Kidney capillary endothelial cell (primary cell): ENCODE results near the gene ATP1B1.

Source experiments
- DNase-seq: peaks from one replicate; pipeline ENCODE4 v3.0.0-alpha.2; 2018; ENCODE audit warnings: low spot score

Gene ATP1B1

DNA sequence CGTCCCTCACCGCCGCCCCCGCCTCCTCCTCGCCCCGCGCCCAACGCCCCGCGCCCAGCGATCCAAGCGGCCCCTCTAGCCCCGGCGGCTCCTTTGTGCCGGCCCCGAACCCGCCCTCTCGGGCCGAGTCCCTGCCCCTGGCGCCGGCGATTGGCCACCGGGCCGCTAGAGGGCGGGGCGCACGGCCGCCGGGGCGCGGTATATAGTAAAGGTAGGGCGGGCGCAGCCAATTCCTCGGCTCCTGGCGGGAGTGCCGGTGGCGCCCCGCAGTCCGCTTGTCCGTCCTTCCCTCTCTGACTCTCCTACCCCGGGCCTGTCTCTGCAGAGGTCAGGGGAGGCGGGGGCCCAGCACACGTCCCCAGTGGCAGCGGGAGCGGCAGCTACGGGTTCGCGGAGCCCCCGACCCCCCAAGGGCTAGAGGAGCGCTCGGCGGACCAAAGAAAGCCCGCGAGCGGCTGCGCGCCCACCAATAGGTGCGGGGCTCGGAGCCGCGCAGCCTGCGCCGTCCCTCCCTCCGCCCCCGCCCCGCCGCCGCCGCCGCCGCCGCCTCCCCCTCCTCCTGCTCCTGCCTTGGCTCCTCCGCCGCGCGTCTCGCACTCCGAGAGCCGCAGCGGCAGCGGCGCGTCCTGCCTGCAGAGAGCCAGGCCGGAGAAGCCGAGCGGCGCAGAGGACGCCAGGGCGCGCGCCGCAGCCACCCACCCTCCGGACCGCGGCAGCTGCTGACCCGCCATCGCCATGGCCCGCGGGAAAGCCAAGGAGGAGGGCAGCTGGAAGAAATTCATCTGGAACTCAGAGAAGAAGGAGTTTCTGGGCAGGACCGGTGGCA is at the start of gene ATP1B1:
ATP1B1 (plus strand) TSS at position 596 of the 826 bp plus-strand sequence; CDS start at position 736, 140 bp downstream.
- peak; percentile 74 for DNase-seq

GRCh38 chr1:169059421-169059820 is 47.1 kb upstream of the ATP1B1 start:
- no peak for DNase-seq

GRCh38 chr1:169060043-169060722 is 46.3 kb upstream of the ATP1B1 start:
- DNase-seq, result no peak

- peak; percentile 3 for DNase-seq
Measured at GRCh38 chr1:169060919-169061639, 45.4 kb upstream of the ATP1B1 start.

DNA sequence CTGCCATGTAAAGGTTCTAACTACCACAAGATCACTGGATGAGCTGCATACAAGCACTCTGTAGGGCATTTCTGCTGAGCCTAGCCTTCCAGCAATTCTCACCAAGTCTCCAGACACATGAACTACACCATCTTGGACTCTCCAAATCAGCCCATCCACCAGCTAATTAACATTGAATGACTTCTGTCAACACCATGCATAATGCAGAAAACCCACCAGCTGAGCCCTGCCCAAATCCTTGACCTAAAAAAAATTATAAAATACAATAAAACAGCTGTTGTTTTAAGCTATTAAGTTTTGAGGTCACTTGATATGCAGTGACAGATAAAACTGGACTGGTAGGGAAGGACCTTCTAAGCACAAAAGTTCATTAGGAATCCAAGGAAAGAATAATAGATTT is 44.3 kb upstream of the ATP1B1 start:
- no peak for DNase-seq

GRCh38 chr1:169064103-169064502 is 42.4 kb upstream of the ATP1B1 start:
- DNase-seq, result no peak

GRCh38 chr1:169070547-169070946 is 35.9 kb upstream of the ATP1B1 start:
- no peak for DNase-seq

GRCh38 chr1:169070958-169071357 is 35.5 kb upstream of the ATP1B1 start:
- DNase-seq, result no peak

DNA sequence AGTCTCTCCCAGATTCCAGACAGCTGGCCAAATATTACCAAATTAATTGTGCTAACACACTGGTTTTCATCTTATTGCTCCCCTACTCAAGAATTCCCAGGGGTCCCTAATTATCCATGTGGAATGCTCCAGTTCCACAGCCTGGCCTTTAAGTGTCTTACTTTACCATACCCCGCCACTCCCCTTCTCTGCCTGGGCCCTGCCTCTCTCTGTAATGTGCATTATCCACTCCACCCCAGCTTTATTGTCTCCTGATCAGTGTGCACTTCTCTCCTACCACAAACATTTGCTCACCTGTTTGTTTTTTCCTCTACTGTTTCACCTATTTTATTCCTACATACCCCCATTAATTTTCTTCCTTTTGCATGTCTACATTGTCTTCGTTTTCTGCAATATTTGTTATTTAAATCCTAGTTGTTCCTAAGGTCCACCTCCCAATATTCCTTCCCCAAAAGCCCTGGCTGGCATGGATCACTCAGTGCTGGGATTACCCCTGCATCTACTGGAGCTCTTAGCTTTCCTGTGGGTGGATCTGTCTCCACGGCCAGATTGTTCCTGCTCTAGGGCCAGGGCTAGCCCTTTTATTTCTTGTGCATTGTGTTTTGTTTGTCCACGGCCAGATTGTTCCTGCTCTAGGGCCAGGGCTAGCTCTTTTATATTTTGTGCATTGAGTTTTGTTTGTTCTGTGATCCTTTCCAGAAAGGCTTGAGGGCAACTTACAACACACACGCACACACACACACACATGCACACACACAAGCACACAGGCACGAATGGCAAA is 33.4 kb upstream of the ATP1B1 start:
- no peak for DNase-seq

DNA sequence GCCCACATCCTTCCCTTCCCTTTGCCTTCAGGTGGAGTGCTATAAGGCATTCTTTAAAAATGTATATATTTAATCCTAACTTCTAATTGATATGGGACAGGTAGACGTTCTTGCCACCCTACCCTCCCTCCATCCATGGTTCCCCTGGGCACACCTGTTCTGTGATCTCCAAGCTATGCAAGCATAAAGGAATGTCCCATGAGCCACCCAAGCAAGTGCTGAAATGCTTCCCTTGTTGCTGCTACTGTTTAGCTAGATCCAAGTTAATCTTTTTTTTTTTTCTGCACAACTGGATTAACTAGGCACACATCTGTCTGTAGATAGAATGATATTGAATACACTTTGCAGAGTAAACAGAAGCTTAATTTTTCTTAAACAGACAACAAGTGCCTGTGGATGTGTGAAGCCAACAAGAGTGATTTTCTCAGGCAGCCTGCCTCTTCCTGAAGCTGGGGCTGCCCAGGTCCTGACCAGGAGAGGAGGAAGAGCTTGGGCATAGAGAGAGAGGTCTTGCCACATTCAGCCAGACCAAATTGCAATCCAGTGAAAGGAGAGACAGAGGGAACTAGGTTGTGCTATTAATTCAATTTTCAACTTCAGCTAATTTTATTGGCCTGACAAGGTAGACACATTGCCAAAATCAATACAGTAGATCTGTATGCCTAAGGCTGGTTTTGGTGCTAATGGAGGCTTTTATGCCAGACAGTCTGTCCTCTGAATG is 28.2 kb upstream of the ATP1B1 start:
- no peak for DNase-seq

DNA sequence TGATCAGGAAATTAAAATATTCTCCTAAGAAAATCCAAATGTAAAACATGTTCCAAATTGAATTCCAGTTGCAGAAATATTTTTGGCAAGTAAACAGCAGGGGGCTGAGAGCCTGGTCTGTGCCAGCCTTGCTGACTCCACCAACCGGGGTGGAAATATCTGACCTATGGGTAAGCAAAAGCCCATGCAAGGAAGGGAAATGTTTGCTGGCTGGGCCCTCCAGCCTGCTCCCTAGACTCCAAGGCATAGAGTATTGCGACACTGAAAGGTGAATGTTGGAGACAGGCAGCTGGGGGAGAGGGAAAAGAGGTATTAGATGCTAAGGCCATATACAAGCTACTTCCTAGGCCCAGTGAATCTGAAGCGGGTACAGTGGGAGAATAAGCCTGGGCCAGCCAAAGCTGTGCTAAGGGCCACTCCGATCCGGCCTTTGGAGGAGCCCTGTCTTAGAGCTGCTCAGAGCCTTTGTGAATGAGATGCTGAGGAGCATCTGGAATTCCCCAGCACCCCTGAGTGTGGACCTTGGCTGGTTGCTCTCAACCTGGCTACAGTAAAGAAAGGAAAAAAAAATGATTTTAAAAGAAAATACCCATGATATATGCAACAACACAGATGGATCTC is 24.9 kb upstream of the ATP1B1 start:
- no peak for DNase-seq

- no peak for DNase-seq
Measured at GRCh38 chr1:169085911-169086310, 20.6 kb upstream of the ATP1B1 start.

GRCh38 chr1:169086603-169087455 is 19.7 kb upstream of the ATP1B1 start:
- DNase-seq, result no peak

- no peak for DNase-seq
Measured at GRCh38 chr1:169087876-169088275, 18.6 kb upstream of the ATP1B1 start.

GRCh38 chr1:169089776-169090175 is 16.7 kb upstream of the ATP1B1 start:
- DNase-seq, result no peak

DNA sequence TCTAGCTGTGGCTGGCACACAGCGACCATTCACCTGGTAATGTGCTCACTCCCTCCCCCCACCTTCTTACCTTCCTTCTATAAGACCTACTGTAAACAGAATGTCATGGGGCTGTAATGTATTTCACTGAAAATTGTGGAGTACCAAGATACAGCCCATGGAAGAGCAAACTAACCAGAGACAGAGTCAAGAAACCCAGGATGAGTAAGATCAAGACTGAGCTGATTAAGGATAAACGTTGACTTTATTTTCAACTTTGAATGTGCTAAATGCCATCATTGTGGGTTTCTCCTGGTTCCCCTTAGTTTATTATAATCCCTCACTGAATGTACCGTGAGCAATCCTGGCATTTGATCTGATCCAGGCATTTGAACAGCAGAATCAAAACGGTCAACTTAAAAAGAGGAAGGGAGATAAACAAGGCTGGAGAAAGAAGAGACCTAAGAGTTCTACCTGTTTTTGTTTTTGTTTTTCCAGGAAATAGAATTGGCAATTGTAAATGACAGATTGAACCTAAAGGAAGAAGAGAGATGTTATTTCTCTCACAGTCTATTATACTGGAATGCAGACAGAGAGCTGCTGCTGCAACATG is 16.1 kb upstream of the ATP1B1 start:
- DNase-seq, result no peak

GRCh38 chr1:169090900-169091311 is 15.6 kb upstream of the ATP1B1 start:
- DNase-seq, result no peak

GRCh38 chr1:169091480-169091941 is 15.0 kb upstream of the ATP1B1 start:
- DNase-seq, result no peak

DNA sequence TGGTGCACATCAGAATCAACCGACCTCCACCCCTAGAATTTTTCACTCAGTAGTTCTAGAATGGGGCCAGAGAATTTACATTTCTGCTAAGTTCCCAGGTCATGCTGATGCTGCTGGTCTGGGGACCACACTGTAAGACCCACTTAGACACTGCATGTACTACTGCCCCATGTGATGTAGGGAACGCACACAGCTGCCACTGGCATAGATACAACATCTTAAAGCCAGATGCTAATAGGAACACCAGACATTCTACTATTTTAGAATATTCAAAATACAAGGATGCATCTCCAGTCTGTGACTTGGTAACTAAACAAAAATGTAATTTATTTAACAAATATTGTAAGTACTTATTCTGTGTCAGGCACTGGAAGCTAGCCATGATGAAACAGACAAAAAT is 14.1 kb upstream of the ATP1B1 start:
- DNase-seq, result no peak
